ENCODE data around the gene TPSAB1. TPM values are rescaled to one million over a fixed set of nuclear protein-coding genes. Genes with fewer than 3 reads are reported as not detected.

The TPSAB1 gene
- total and polyA plus RNA-seq, 9 donors = 0.83 to 16.2 (median 8.3) TPM; not detected in 2

- no peaks in the 10 kb centered on the region for H3K27me3 ChIP-seq
- no peaks in the 10 kb centered on the region for H3K36me3 ChIP-seq
- WGBS, 3 donors = 39 to 44% (median 39%) methylated on average over 17 of the region's 17 CpGs
- DNase-seq = no peak
- intact Hi-C loops (cut with DNase I) = no loop called here
- no peaks in the 10 kb centered on the region for H3K4me1 ChIP-seq (ENCODE audit: insufficient read depth)
- no peak overlapping the region for H3K4me3 ChIP-seq
- no peak for TF ChIP-seq CTCF (IDR thresholded peaks at IDR 0.05)
- TF ChIP-seq POLR2A (IDR thresholded peaks at IDR 0.05) = no peak
- TF ChIP-seq EP300 (IDR thresholded peaks at IDR 0.05) = no peak
- H3K9me3 ChIP-seq = no peaks in the 10 kb centered on the region
- H3K27ac ChIP-seq = no peak overlapping the region
Measured at GRCh38 chr16:1283296-1283695, 42.8 kb downstream of the TPSAB1 start.

- Histone ChIP-seq H3K9me3 (no peaks in the 10 kb centered on the region), H3K36me3 (no peaks in the 10 kb centered on the region), H3K4me3 (no peak overlapping the region), H3K4me1 (ENCODE audit: insufficient read depth) (no peaks in the 10 kb centered on the region), H3K27me3 (peaks cover 3% of the 10 kb centered on the region), H3K27ac (no peak overlapping the region)
- intact Hi-C loops (cut with DNase I) = no loop called here
- TF ChIP-seq CTCF (IDR thresholded peaks at IDR 0.05) (no peak), EP300 (IDR thresholded peaks at IDR 0.05) (no peak), POLR2A (IDR thresholded peaks at IDR 0.05) (no peak)
- WGBS, 3 donors = 45 to 62% (median 54%) methylated on average over 12 to 16 of the region's 16 CpGs
- no peak for DNase-seq
Measured at GRCh38 chr16:1283996-1284616, 43.6 kb downstream of the TPSAB1 start.

GRCh38 chr16:1285669-1286512 lies 45.4 kb downstream of the TPSAB1 start:
- Histone ChIP-seq H3K9me3 (no peaks in the 10 kb centered on the region), H3K4me1 (ENCODE audit: insufficient read depth) (no peaks in the 10 kb centered on the region), H3K27me3 (peaks cover 3% of the 10 kb centered on the region), H3K27ac (no peak overlapping the region), H3K4me3 (no peak overlapping the region), H3K36me3 (no peaks in the 10 kb centered on the region)
- WGBS, 3 donors = 62 to 71% (median 71%) methylated on average over 38 of the region's 38 CpGs
- intact Hi-C loops (cut with DNase I) = no loop called here
- no peak for DNase-seq
- TF ChIP-seq CTCF (IDR thresholded peaks at IDR 0.05) (no peak), EP300 (IDR thresholded peaks at IDR 0.05) (no peak), POLR2A (IDR thresholded peaks at IDR 0.05) (no peak)

- 63 to 79% (median 75%) methylated on average over 25 of the region's 25 CpGs for WGBS, 3 donors
- Histone ChIP-seq H3K27ac (no peak overlapping the region), H3K4me3 (no peak overlapping the region), H3K9me3 (no peaks in the 10 kb centered on the region), H3K36me3 (no peaks in the 10 kb centered on the region), H3K27me3 (peaks cover 3% of the 10 kb centered on the region), H3K4me1 (ENCODE audit: insufficient read depth) (no peaks in the 10 kb centered on the region)
- no peak for TF ChIP-seq CTCF (IDR thresholded peaks at IDR 0.05)
- no peak for TF ChIP-seq EP300 (IDR thresholded peaks at IDR 0.05)
- TF ChIP-seq POLR2A (IDR thresholded peaks at IDR 0.05) = no peak
- intact Hi-C loops (cut with DNase I) = no loop called here
- no peak for DNase-seq
Measured at GRCh38 chr16:1286513-1287094, 46.1 kb downstream of the TPSAB1 start.

Measured in ovary (tissue), 9 donors.